ENCODE measurements around the gene DES.

DNA sequence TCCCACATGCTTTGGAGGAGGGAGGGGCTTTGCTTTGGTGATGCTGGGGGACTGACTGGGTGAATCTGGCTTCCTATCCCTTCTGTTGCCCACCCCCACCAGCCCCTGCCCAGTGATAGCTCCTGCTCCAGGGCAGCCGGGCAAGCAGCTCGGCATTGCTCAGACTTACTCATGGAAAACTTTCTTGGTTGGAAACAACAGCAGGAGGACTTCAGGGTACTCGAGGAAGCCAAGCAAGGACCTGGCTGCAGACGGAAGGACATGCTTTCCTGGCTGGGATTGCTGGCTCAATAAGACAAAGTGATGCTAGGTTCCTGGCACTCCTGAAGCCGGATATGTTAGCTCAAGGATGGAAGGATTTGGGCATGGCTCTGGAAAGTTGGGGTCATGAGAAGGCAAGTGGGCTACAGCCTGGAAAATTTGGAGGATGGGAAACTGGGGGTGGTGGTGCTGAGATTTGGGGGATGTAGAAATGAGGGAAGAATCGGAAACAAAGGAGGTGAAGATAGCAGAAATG is 19.6 kb downstream of the DES start:
- TF ChIP-seq POLR2A (IDR thresholded peaks at IDR 0.05) = no peak
- TF ChIP-seq, protein P1, sequence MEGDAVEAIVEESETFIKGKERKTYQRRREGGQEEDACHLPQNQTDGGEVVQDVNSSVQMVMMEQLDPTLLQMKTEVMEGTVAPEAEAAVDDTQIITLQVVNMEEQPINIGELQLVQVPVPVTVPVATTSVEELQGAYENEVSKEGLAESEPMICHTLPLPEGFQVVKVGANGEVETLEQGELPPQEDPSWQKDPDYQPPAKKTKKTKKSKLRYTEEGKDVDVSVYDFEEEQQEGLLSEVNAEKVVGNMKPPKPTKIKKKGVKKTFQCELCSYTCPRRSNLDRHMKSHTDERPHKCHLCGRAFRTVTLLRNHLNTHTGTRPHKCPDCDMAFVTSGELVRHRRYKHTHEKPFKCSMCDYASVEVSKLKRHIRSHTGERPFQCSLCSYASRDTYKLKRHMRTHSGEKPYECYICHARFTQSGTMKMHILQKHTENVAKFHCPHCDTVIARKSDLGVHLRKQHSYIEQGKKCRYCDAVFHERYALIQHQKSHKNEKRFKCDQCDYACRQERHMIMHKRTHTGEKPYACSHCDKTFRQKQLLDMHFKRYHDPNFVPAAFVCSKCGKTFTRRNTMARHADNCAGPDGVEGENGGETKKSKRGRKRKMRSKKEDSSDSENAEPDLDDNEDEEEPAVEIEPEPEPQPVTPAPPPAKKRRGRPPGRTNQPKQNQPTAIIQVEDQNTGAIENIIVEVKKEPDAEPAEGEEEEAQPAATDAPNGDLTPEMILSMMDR (IDR thresholded peaks at IDR 0.05) = no peak

Measured in body of pancreas (tissue), 4 donors.